Upper lobe of right lung (tissue), 1 donor: ENCODE data around the gene TOGARAM2. TPM values are rescaled to one million over a fixed set of nuclear protein-coding genes. Genes with fewer than 3 reads are reported as not detected.
A peak's percentile ranks its signal among the peaks of the same experiment; 100 is the strongest.

ENCODE experiments used
- ATAC-seq: fragments of 200-7000 bp; cut with Tn5 transposase; one replicate; pipeline ENCODE4 v1.9.1; 2020; ENCODE audit warnings: mild to moderate bottlenecking, moderate library complexity
- DNase-seq: peaks from one replicate; pipeline ENCODE4 v3.0.0-alpha.2; 2020
- H3K27ac ChIP-seq: fragments of 200-600 bp; one replicate; pipeline ENCODE4 v1.8.0; 2022
- H3K27me3 ChIP-seq: fragments of 200-600 bp; one replicate; pipeline ENCODE4 v1.8.0; 2022; ENCODE audit warnings: mild to moderate bottlenecking
- H3K36me3 ChIP-seq: fragments of 200-600 bp; one replicate; pipeline ENCODE4 v1.8.0; 2022
- H3K4me1 ChIP-seq: fragments of 200-600 bp; one replicate; pipeline ENCODE4 v1.8.0; 2022
- H3K4me3 ChIP-seq: fragments of 200-600 bp; one replicate; pipeline ENCODE4 v1.8.0; 2022; ENCODE audit warnings: mild to moderate bottlenecking
- H3K9me3 ChIP-seq: fragments of 200-600 bp; one replicate; pipeline ENCODE4 v1.8.0; 2022
- intact Hi-C: fragments of 100-400 bp; cut with DNase I; formaldehyde crosslinking; loops from one replicate; pipeline ENCODE4 v1.11.0; 2022
- total RNA-seq: library from RNA; stranded (reverse); fragmentation: NEBNext Ultra II Directional; extraction: Animal tissue kit (Norgen Biotek cat#: 25700); gene quantifications from one replicate; pipeline ENCODE4 v1.2.1, GENCODE V29; 2021
- TF ChIP-seq, protein P1 (sequence below): fragments of 200-600 bp; IDR thresholded peaks from one replicate; pipeline ENCODE4 v1.8.0; 2022; ENCODE audit warnings: antibody characterized with exemption
- donor health status: DM: no; HTN: yes; CAD: no; lungs with severe emphysema.

Gene TOGARAM2
- total RNA-seq, 1 donor from 2014 or later: 0.72 TPM

DNA sequence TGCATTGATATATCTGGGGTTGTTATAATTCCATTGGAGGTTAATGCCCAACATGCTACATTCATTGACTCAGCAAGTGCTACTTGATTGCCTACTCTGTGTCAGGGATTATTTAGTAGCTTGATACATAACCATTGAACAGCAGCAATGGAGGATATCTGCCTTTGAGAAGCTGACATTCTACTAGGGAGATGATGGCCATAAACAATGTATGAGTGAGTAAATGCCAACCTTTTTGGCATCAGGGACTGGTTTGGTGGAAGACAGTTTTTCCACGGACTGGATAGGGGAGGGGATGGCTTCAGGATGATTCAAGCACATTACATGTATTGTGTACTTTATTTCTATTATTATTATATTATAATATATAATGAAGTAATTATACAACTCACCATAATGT, 31.9 kb upstream of the TOGARAM2 start:
- TF ChIP-seq, protein P1, sequence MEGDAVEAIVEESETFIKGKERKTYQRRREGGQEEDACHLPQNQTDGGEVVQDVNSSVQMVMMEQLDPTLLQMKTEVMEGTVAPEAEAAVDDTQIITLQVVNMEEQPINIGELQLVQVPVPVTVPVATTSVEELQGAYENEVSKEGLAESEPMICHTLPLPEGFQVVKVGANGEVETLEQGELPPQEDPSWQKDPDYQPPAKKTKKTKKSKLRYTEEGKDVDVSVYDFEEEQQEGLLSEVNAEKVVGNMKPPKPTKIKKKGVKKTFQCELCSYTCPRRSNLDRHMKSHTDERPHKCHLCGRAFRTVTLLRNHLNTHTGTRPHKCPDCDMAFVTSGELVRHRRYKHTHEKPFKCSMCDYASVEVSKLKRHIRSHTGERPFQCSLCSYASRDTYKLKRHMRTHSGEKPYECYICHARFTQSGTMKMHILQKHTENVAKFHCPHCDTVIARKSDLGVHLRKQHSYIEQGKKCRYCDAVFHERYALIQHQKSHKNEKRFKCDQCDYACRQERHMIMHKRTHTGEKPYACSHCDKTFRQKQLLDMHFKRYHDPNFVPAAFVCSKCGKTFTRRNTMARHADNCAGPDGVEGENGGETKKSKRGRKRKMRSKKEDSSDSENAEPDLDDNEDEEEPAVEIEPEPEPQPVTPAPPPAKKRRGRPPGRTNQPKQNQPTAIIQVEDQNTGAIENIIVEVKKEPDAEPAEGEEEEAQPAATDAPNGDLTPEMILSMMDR: no peak
- H3K27me3 ChIP-seq: no peaks in the 10 kb centered on the region
- intact Hi-C loops: no loop called here
- H3K36me3 ChIP-seq: peaks cover 49% of the 10 kb centered on the region
- H3K4me1 ChIP-seq: peaks cover 14% of the 10 kb centered on the region
- no peak for DNase-seq
- no peak for ATAC-seq
- no peaks in the 10 kb centered on the region for H3K9me3 ChIP-seq
- no peak overlapping the region for H3K4me3 ChIP-seq
- no peak overlapping the region for H3K27ac ChIP-seq

DNA sequence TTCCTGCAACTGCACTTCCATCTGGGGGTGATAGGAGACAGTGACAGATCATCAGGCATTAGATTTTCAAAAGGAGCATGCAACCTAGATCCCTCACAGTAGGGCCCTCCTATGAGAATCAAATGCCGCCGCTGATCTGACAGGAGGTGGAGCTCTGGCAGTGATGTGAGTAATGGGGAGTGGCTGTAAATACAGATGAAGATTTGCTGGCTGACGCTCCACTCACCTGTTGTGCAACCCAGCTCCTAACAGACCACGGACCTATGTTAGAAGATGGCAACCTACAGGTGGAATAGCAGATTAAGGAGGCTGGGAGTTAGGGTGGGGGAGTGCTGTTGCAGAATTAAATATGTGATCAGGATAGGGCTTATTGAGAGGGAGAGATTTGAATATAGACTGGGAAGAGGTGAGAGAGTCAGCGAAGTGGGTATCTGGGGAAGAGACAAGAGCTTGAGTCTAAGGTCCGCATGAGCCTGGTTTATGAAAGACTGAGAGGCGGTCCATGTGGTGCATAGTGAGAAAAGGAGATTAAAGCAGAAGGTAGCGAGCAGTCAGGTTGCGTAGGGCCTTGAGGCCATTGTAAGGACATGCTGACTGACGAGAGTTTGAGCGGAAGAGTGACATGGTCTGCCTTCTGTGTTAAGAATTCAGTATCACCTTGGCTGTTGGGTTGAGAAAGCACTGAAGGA, 31.3 kb upstream of the TOGARAM2 start:
- no peak overlapping the region for H3K4me3 ChIP-seq
- no peak overlapping the region for H3K27ac ChIP-seq
- ATAC-seq (no peak), DNase-seq (no peak)
- TF ChIP-seq, protein P1: no peak
- H3K36me3 ChIP-seq: peaks cover 44% of the 10 kb centered on the region
- intact Hi-C loops: no loop called here
- peaks cover 14% of the 10 kb centered on the region for H3K4me1 ChIP-seq
- H3K27me3 ChIP-seq: no peaks in the 10 kb centered on the region
- H3K9me3 ChIP-seq: no peaks in the 10 kb centered on the region

DNA sequence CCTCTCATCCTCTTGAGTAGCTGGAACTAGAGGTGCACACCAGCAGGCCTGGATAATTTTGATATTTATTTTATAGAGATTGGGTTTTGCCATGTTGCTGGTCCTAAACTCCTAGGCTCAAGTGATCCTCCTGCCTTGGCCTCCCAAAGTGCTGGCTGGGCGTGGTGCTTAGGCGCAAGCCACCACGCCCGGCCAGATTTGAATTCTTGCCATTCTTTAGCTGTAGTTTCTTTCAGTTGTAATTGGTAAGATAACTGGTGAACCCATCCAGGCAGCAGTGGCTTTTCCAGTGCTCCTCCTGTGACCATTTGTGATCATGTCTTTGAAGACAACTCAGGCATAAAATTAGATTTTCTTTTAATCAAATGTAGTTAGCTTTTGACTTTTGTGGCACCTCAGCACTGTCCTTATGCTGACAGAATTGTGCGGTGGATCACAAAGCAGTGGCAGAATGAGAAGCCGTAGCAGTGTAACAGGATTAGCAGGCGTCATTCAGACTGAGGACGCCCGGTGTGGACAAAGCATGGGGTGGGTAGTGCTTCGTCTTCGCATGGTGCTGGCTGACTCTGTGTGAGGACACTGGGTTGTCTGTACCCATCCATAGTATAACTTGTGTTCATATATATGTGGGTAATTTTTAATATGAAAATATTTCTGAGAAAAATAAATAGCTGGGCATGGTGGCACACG, 30.0 kb upstream of the TOGARAM2 start:
- H3K4me1 ChIP-seq: peaks cover 14% of the 10 kb centered on the region
- H3K27ac ChIP-seq: peak overlapping the region; percentile 71
- intact Hi-C loops: no loop called here
- DNase-seq (no peak), ATAC-seq (no peak)
- H3K27me3 ChIP-seq: no peaks in the 10 kb centered on the region
- H3K4me3 ChIP-seq: no peak overlapping the region
- TF ChIP-seq, protein P1: no peak
- no peaks in the 10 kb centered on the region for H3K9me3 ChIP-seq
- H3K36me3 ChIP-seq: peaks cover 31% of the 10 kb centered on the region

DNA sequence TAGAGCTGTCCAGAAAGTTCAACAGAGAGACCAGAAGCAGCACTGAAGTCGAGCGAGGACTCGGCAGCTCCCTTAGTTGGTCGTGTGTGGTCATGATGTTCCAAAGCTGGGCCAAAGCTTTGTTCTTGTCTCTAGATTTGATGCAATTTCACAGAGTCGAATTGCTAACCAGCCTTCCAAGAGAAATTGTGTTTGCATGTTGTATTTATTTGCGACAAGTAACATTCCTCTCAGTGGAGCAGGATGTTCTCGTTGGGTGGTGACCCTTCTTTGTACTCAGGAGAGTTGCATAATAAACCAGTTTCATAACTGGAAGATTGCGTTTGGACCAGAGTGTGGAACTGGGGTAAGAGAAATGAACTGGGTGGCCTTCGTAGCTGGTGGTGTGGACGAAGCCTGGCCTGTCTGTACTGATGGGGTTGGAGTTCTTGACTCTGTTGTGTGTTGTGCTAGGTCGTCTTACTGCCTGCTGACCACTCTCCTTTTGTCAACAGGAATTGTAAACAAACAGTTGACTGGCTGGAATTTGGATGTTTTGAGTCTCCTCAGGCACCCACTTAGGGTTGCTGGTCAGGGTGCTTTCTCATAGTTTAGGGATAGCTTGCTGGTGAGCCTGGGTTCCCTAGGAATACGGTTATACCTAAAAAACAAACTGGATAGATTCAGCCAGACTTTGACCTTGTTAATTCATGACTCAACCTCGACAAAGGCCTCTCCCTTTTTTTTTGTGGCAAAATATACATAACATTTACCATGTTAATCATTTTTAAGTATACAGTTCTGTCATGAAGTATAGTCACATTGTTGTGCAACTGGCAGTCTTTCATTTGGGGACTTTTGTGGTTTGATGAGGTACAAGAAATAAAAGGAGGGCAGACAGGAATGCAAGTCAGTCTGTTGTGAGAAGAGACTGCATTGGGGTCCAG, 28.9 kb upstream of the TOGARAM2 start:
- peak; percentile 91 for ATAC-seq
- intact Hi-C loops: no loop called here
- H3K27ac ChIP-seq: peak overlapping the region; percentile 71
- H3K4me3 ChIP-seq: no peak overlapping the region
- no peak for DNase-seq
- peaks cover 21% of the 10 kb centered on the region for H3K36me3 ChIP-seq
- H3K4me1 ChIP-seq: peaks cover 20% of the 10 kb centered on the region
- no peaks in the 10 kb centered on the region for H3K27me3 ChIP-seq
- H3K9me3 ChIP-seq: no peaks in the 10 kb centered on the region
- TF ChIP-seq, protein P1: no peak

DNA sequence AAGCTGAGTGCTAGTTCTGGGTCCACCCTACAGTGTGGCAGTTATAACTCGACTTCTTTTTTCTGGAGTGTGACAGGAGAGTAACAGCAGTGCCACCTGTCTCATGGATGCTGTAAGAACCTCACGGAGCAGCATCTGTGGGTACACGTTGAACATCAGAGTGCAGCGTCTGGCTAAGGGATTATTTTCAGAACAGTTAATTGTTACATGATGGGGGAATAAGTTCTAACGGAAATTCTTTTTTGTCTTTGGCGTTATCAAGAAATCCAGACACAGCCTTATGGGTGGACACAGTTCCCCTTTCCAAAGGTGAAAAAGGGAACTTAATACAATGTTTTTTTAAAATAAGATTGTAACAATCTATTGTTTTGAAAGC, 28.3 kb upstream of the TOGARAM2 start:
- intact Hi-C loops: no loop called here
- peak; percentile 11 for ATAC-seq
- H3K27ac ChIP-seq: peak overlapping the region; percentile 71
- TF ChIP-seq, protein P1: no peak
- H3K4me3 ChIP-seq: no peak overlapping the region
- no peak for DNase-seq
- peaks cover 20% of the 10 kb centered on the region for H3K4me1 ChIP-seq
- no peaks in the 10 kb centered on the region for H3K27me3 ChIP-seq
- no peaks in the 10 kb centered on the region for H3K9me3 ChIP-seq
- peaks cover 14% of the 10 kb centered on the region for H3K36me3 ChIP-seq
